SK-N-SH (cell line): Measurements from ENCODE around the gene SLC8A1. TPM values are rescaled to one million over a fixed set of nuclear protein-coding genes. Genes with fewer than 3 reads are reported as not detected.

ENCODE experiments used
- CTCF ChIA-PET: fragments of 300-600, 350-600 bp; formaldehyde crosslinking; extraction: SDS; loops from one replicate; lab custom pipeline; 2021; lab: Yijun Ruan, JAX
- POLR2A ChIA-PET: fragments of 350-600 bp; sonication (Branson Sonifier 250); formaldehyde crosslinking; extraction: SDS; loops from one replicate; lab custom pipeline; 2020; ENCODE audit warnings: antibody characterized with exemption, inconsistent platforms; lab: Yijun Ruan, JAX
- DNase-seq: peaks from one replicate; pipeline ENCODE4 v3.0.0; 2012
- H2AFZ ChIP-seq: fragments of 200-600 bp; sonication (generic); 2 replicates; pipeline ENCODE4 v1.8.1; 2016; ENCODE audit warnings: antibody characterized with exemption, mild to moderate bottlenecking, low read depth
- H3F3A ChIP-seq: fragments of 200-600 bp; sonication (generic); replicated peaks from 2 replicates; pipeline ENCODE3; 2016; ENCODE audit warnings: antibody characterized with exemption, mild to moderate bottlenecking; ENCODE audit not compliant: insufficient read depth
- H3K27ac ChIP-seq, 2 experiments: fragments of 200-500 bp in 1 of 2; fragments of 200-600 bp in 1 of 2; sonication (Bioruptor generic) in 1 of 2; sonication (generic), shearing (Covaris generic) in 1 of 2; 2 replicates each; pipeline versions ENCODE4 v1.5.1 to v1.6.1; 2014 to 2016; ENCODE audit warnings: low read depth in 2 of 2, inconsistent platforms in 1 of 2, low read length in 1 of 2, mild to moderate bottlenecking in 1 of 2, mixed read lengths in 1 of 2
- H3K27me3 ChIP-seq: fragments of 200-600 bp; sonication (generic), shearing (Covaris generic); 2 replicates; pipeline ENCODE4 v1.6.1; 2016; ENCODE audit warnings: mixed run types; ENCODE audit not compliant: insufficient read depth
- H3K36me3 ChIP-seq, 2 experiments: fragments of 200-500 bp in 1 of 2; fragments of 200-600 bp in 1 of 2; sonication (Bioruptor generic) in 1 of 2; sonication (generic) in 1 of 2; replicated peaks in 1 of 2; 2 replicates each; pipeline versions ENCODE3 to v1.5.1; 2014 to 2016; ENCODE audit warnings: low read length in 1 of 2, mild to moderate bottlenecking in 1 of 2; ENCODE audit not compliant: insufficient read depth in 2 of 2, control insufficient read depth in 1 of 2
- H3K4me1 ChIP-seq, 2 experiments: fragments of 200-500 bp in 1 of 2; fragments of 200-600 bp in 1 of 2; sonication (Bioruptor generic) in 1 of 2; sonication (generic), shearing (Covaris generic) in 1 of 2; 2 replicates each; pipeline versions ENCODE4 v1.5.1 to v1.6.1; 2014 to 2016; ENCODE audit warnings: low read depth in 1 of 2, low read length in 1 of 2, mixed run types in 1 of 2; ENCODE audit not compliant: insufficient read depth in 2 of 2, control insufficient read depth in 1 of 2
- H3K4me2 ChIP-seq: fragments of 200-600 bp; sonication (generic), shearing (Covaris generic); 2 replicates; pipeline ENCODE4 v1.6.1; 2017; ENCODE audit warnings: mixed run types
- H3K4me3 ChIP-seq, 2 experiments: fragments of 200-500 bp in 1 of 2; fragments of 200-600 bp in 1 of 2; sonication (Bioruptor generic) in 1 of 2; sonication (generic), shearing (Covaris generic) in 1 of 2; 2 replicates each; pipeline versions ENCODE4 v1.5.1 to v1.8.1; 2014 to 2016; ENCODE audit warnings: low read depth in 2 of 2, inconsistent platforms in 1 of 2, low read length in 1 of 2, mild to moderate bottlenecking in 1 of 2, mixed read lengths in 1 of 2, moderate library complexity in 1 of 2
- H3K79me2 ChIP-seq: fragments of 200-600 bp; sonication (generic); 2 replicates; pipeline ENCODE4 v1.8.1; 2017; ENCODE audit warnings: mild to moderate bottlenecking; ENCODE audit not compliant: insufficient read depth
- H3K9ac ChIP-seq: fragments of 200-600 bp; sonication (generic); 2 replicates; pipeline ENCODE4 v1.6.1; 2017; ENCODE audit warnings: mixed run types
- H3K9me2 ChIP-seq: fragments of 200-600 bp; sonication (generic); 2 replicates; pipeline ENCODE4 v1.6.1; 2017; ENCODE audit warnings: mixed run types
- H3K9me3 ChIP-seq: fragments of 200-600 bp; sonication (generic); 2 replicates; pipeline ENCODE4 v1.6.1; 2017; ENCODE audit warnings: mixed run types, mild to moderate bottlenecking, moderate library complexity
- H4K20me1 ChIP-seq: fragments of 200-600 bp; sonication (generic); 2 replicates; pipeline ENCODE4 v1.6.1; 2017; ENCODE audit warnings: mild to moderate bottlenecking, mixed run types; ENCODE audit not compliant: insufficient read depth
- CHD2 ChIP-seq: fragments of 150-350 bp; IDR thresholded peaks from 2 replicates; pipeline ENCODE4 v1.6.1; 2018; ENCODE audit warnings: low read length; ENCODE audit not compliant: partially characterized antibody
- EP300 ChIP-seq, 2 experiments: IDR thresholded peaks; 2 replicates each; pipeline versions ENCODE4 v1.4.0 to v1.6.1; 2012; ENCODE audit warnings: borderline replicate concordance in 1 of 2, low read depth in 1 of 2, low read length in 1 of 2
- FOSL2 ChIP-seq: IDR thresholded peaks from 2 replicates; pipeline ENCODE4 v1.4.0; 2012; ENCODE audit warnings: low read depth, mild to moderate bottlenecking, moderate library complexity, borderline replicate concordance
- FOXM1 ChIP-seq: IDR thresholded peaks from 2 replicates; pipeline ENCODE4 v1.4.0; 2012; ENCODE audit warnings: low read depth, mild to moderate bottlenecking
- RCOR1 ChIP-seq: fragments of 150-350 bp; IDR thresholded peaks from 2 replicates; pipeline ENCODE4 v1.6.1; 2017; ENCODE audit warnings: antibody characterized with exemption, low read length
- TCF12 ChIP-seq: IDR thresholded peaks from 2 replicates; pipeline ENCODE4 v1.4.0; 2012
- TEAD4 ChIP-seq: IDR thresholded peaks from 2 replicates; pipeline ENCODE4 v1.4.0; 2012; ENCODE audit warnings: mild to moderate bottlenecking, borderline replicate concordance; ENCODE audit not compliant: insufficient read depth
- YY1 ChIP-seq: IDR thresholded peaks from 2 replicates; pipeline ENCODE4 v1.4.0; 2012; ENCODE audit warnings: low read depth, mild to moderate bottlenecking
- WGBS: methylation state at CpG from one replicate; pipeline ENCODE4 v1.1.6; 2017; ENCODE audit warnings: low lambda C conversion rate; 5-methylcytosine and 5-hydroxymethylcytosine counted together
- polyA plus RNA-seq, 3 experiments: library from polyadenylated mRNA; depleted of rRNA; stranded (reverse); fragments of >200 nt; gene quantifications; 2 replicates each; pipeline ENCODE4 v1.2.3, GENCODE V29; 2012
- TF ChIP-seq, protein P1 (sequence below): IDR thresholded peaks from 2 replicates; pipeline ENCODE4 v1.4.0; 2012; ENCODE audit warnings: low read depth, borderline replicate concordance
- TF ChIP-seq, protein P2 (sequence below): IDR thresholded peaks from 2 replicates; pipeline ENCODE4 v1.4.0; 2012; ENCODE audit warnings: low read depth
- TF ChIP-seq, protein P3 (sequence below): fragments of 150-350 bp; IDR thresholded peaks from 2 replicates; pipeline ENCODE4 v1.6.1; 2017; ENCODE audit warnings: antibody characterized with exemption, low read length, low read depth, borderline replicate concordance

Gene SLC8A1
- polyA plus RNA-seq, 1 of the 3 experiments (the other 2 are of a cell fraction) = 3.2 TPM

- H3K4me3 ChIP-seq = no peak overlapping the region
- H2AFZ ChIP-seq = no peak overlapping the region
- POLR2A ChIA-PET = no interaction called here
- no peak overlapping the region for H3K9ac ChIP-seq
- CTCF ChIA-PET = interaction anchor here (0.9 kb wide), 2 partner anchors 27 to 263 kb away, joined by 3 read pairs; no protein-coding TSS in a partner anchor
- no peaks in the 10 kb centered on the region for H3K9me2 ChIP-seq
- H3K36me3 ChIP-seq = no peaks in the 10 kb centered on the region
- H3K27me3 ChIP-seq = no peaks in the 10 kb centered on the region
- no peak overlapping the region for H3K27ac ChIP-seq
- no peaks in the 10 kb centered on the region for H3K9me3 ChIP-seq
- H3K4me2 ChIP-seq = no peak overlapping the region
- TF ChIP-seq EP300 (IDR thresholded peaks at IDR 0.05; ENCODE audit: borderline replicate concordance in 1 of 2, low read depth in 1 of 2, low read length in 1 of 2) (no peak), FOSL2 (no peak), TEAD4 (no peak), TCF12 (no peak), RCOR1 (no peak), CHD2 (no peak), FOXM1 (no peak)
- TF ChIP-seq, protein P1, sequence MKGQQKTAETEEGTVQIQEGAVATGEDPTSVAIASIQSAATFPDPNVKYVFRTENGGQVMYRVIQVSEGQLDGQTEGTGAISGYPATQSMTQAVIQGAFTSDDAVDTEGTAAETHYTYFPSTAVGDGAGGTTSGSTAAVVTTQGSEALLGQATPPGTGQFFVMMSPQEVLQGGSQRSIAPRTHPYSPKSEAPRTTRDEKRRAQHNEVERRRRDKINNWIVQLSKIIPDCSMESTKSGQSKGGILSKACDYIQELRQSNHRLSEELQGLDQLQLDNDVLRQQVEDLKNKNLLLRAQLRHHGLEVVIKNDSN = no peak
- TF ChIP-seq, protein P2, sequence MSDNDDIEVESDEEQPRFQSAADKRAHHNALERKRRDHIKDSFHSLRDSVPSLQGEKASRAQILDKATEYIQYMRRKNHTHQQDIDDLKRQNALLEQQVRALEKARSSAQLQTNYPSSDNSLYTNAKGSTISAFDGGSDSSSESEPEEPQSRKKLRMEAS = no peak
- no peaks in the 10 kb centered on the region for H4K20me1 ChIP-seq
- no peaks in the 10 kb centered on the region for H3K79me2 ChIP-seq
- no peaks in the 10 kb centered on the region for H3F3A ChIP-seq
- DNase-seq = no peak
- no peaks in the 10 kb centered on the region; a peak in 1 of 4 replicates for H3K4me1 ChIP-seq
- 75% methylated on average over 6 of the region's 6 CpGs for WGBS
These were observed 274.5 kb downstream of the SLC8A1 start for GRCh38 chr2:40177366-40177765.

DNA sequence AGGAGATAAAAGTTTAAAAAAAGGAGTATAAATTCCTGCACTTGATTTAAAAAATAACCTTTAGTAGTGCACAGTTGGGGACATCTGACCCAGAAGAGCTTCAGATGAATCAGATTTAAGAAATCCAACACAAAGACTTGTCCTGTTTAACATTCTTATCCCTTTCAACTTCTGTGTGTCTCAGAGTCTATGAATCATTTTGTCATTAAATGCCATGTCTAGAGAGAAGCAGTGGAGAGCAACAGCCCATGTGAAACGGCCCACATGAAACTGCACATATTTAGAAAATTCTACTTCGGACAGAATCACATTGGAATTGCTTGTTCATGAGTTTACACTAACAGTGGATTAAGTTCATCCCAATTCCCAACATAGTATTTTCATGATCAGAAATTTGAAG is 278.6 kb downstream of the SLC8A1 start:
- H3F3A ChIP-seq = no peaks in the 10 kb centered on the region
- no peak for TF ChIP-seq TCF12
- TF ChIP-seq, protein P3, sequence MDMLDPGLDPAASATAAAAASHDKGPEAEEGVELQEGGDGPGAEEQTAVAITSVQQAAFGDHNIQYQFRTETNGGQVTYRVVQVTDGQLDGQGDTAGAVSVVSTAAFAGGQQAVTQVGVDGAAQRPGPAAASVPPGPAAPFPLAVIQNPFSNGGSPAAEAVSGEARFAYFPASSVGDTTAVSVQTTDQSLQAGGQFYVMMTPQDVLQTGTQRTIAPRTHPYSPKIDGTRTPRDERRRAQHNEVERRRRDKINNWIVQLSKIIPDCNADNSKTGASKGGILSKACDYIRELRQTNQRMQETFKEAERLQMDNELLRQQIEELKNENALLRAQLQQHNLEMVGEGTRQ = no peak
- no peaks in the 10 kb centered on the region for H3K9me3 ChIP-seq
- no peak overlapping the region for H2AFZ ChIP-seq
- no peaks in the 10 kb centered on the region; a peak in 1 of 4 replicates for H3K4me1 ChIP-seq
- no peaks in the 10 kb centered on the region for H4K20me1 ChIP-seq
- no peaks in the 10 kb centered on the region for H3K27me3 ChIP-seq
- H3K4me2 ChIP-seq = no peak overlapping the region
- ChIA-PET POLR2A (no interaction called here), CTCF (interaction anchor here (1.2 kb wide), 1 partner anchor 14 kb away, joined by 3 read pairs; no protein-coding TSS in a partner anchor)
- no peak overlapping the region for H3K27ac ChIP-seq
- no peaks in the 10 kb centered on the region for H3K79me2 ChIP-seq
- H3K9ac ChIP-seq = no peak overlapping the region; the same call in 1 of the 2 replicates
- DNase-seq = no peak
- no peaks in the 10 kb centered on the region for H3K9me2 ChIP-seq
- 83% methylated on average over 2 of the region's 2 CpGs for WGBS
- H3K36me3 ChIP-seq = no peaks in the 10 kb centered on the region
- no peak overlapping the region for H3K4me3 ChIP-seq

- Histone ChIP-seq H3K36me3 (no peaks in the 10 kb centered on the region), H3F3A (no peaks in the 10 kb centered on the region), H3K9ac (no peak overlapping the region), H3K27me3 (no peaks in the 10 kb centered on the region), H3K4me2 (no peak overlapping the region), H2AFZ (no peak overlapping the region), H4K20me1 (no peaks in the 10 kb centered on the region), H3K79me2 (no peaks in the 10 kb centered on the region), H3K9me2 (no peaks in the 10 kb centered on the region), H3K9me3 (no peaks in the 10 kb centered on the region), H3K4me3 (no peak overlapping the region), H3K4me1 (no peaks in the 10 kb centered on the region; a peak in 1 of 4 replicates), H3K27ac (no peak overlapping the region)
- no peak for TF ChIP-seq YY1
- no peak for TF ChIP-seq TCF12
- TF ChIP-seq FOSL2 = no peak
- 86% methylated on average over 3 of the region's 3 CpGs for WGBS
- ChIA-PET POLR2A (no interaction called here), CTCF (interaction anchor here (1.2 kb wide), 1 partner anchor 16 kb away, joined by 4 read pairs; no protein-coding TSS in a partner anchor)
- no peak for DNase-seq
These were observed 282.0 kb downstream of the SLC8A1 start for GRCh38 chr2:40169856-40170255.
